ENCODE data around the gene ZNF783.

- no peak for TF ChIP-seq CTCF (IDR thresholded peaks at IDR 0.05)
- TF ChIP-seq POLR2AphosphoS5 (IDR thresholded peaks at IDR 0.05) = no peak
These were observed 69.0 kb downstream of the ZNF783 start for GRCh38 chr7:149330914-149331567.

Data from prostate gland (tissue), 2 donors.